HG02852 (cell line): ENCODE measurements around the gene LIAS.
"Not testable (repeated sequence)": the region's sequence is repeated elsewhere in the genome, so short reads cannot be mapped to it uniquely, and the experiment has no call there.

Experiments used
- ATAC-seq: cut with Tn5 transposase; IDR thresholded peaks from one replicate; pipeline ENCODE4 v1.9.1; 2021; ENCODE audit warnings: mild to moderate bottlenecking, moderate library complexity; ENCODE audit not compliant: unreplicated experiment

LIAS gene

GRCh38 chr4:39458505-39459300 is at the start of gene LIAS, which contains the start of gene RPL9:
Gene LIAS (plus strand): TSS chr4:39459056. CDS start chr4:39459118, 62 bp downstream.
Gene RPL9 (minus strand): TSS chr4:39458922. CDS start chr4:39458439, 483 bp downstream.
- peak; percentile 74 for ATAC-seq

- ATAC-seq: no peak
These were observed 48.4 kb upstream of the LIAS start for GRCh38 chr4:39410415-39410814.

GRCh38 chr4:39411561-39411960 is 47.3 kb upstream of the LIAS start:
- ATAC-seq: not testable (repeated sequence)

GRCh38 chr4:39415678-39416283 is 43.1 kb upstream of the LIAS start:
- no peak for ATAC-seq

GRCh38 chr4:39422247-39422646 is 36.6 kb upstream of the LIAS start:
- no peak for ATAC-seq

GRCh38 chr4:39425297-39425696 is 33.6 kb upstream of the LIAS start:
- not testable (repeated sequence) for ATAC-seq

GRCh38 chr4:39426728-39427127 is 32.1 kb upstream of the LIAS start:
- no peak for ATAC-seq

GRCh38 chr4:39427520-39428114 is 31.2 kb upstream of the LIAS start:
- no peak for ATAC-seq

GRCh38 chr4:39429476-39430334 is 29.2 kb upstream of the LIAS start:
- ATAC-seq: no peak

- no peak for ATAC-seq
These were observed 24.9 kb upstream of the LIAS start for GRCh38 chr4:39433878-39434492.

- ATAC-seq: no peak
These were observed 22.9 kb upstream of the LIAS start for GRCh38 chr4:39435659-39436563.

- ATAC-seq: no peak
These were observed 17.3 kb upstream of the LIAS start for GRCh38 chr4:39441593-39441992.

- ATAC-seq: no peak
These were observed 15.9 kb upstream of the LIAS start for GRCh38 chr4:39442998-39443397.

- no peak for ATAC-seq
These were observed 12.4 kb upstream of the LIAS start for GRCh38 chr4:39446483-39446841.

GRCh38 chr4:39446842-39447573 is 11.8 kb upstream of the LIAS start:
- peak; percentile 87 for ATAC-seq

- ATAC-seq: no peak
These were observed 8.2 kb upstream of the LIAS start for GRCh38 chr4:39450618-39451017.

GRCh38 chr4:39451423-39452023 is 7.3 kb upstream of the LIAS start:
- no peak for ATAC-seq

GRCh38 chr4:39452153-39452859 is 6.5 kb upstream of the LIAS start:
- no peak for ATAC-seq
